Heart right ventricle (tissue), 16 donors: ENCODE results near the gene MORC2. TPM values are rescaled to one million over a fixed set of nuclear protein-coding genes. Genes with fewer than 3 reads are reported as not detected.
A peak's percentile ranks its signal among the peaks of the same experiment; 100 is the strongest.

Experiments used
- ATAC-seq, 8 donors: fragments of 200-7000 bp; cut with Tn5 transposase; one replicate each; pipeline ENCODE4 v1.9.1; 2020; ENCODE audit warnings: mild to moderate bottlenecking in 8 of 8, moderate library complexity in 8 of 8, moderate number of reproducible peaks in 1 of 8
- DNase-seq, 2 donors: peaks; one replicate each; pipeline ENCODE4 v3.0.0-alpha.2; 2020
- H3K27ac ChIP-seq, 10 donors: fragments of 200-600 bp; sonication (generic) in 2 of 10; one replicate each; pipeline versions ENCODE4 v1.5.0 to v1.8.0; 2020 to 2022; ENCODE audit warnings: mild to moderate bottlenecking in 3 of 10
- H3K27me3 ChIP-seq, 7 donors: fragments of 200-600 bp; one replicate each; pipeline ENCODE4 v1.8.0; 2021 to 2022; ENCODE audit warnings: mild to moderate bottlenecking in 2 of 7
- H3K36me3 ChIP-seq, 9 donors: fragments of 200-600 bp; sonication (generic) in 1 of 9; one replicate each; pipeline versions ENCODE4 v1.5.0 to v1.8.0; 2020 to 2022; ENCODE audit warnings: mild to moderate bottlenecking in 2 of 9
- H3K4me1 ChIP-seq, 9 donors: fragments of 200-600 bp; sonication (generic) in 1 of 9; one replicate each; pipeline versions ENCODE4 v1.5.0 to v1.8.0; 2020 to 2022; ENCODE audit warnings: mild to moderate bottlenecking in 4 of 9
- H3K4me3 ChIP-seq, 10 donors: fragments of 200-600 bp; sonication (generic) in 2 of 10; one replicate each; pipeline versions ENCODE4 v1.5.0 to v1.8.0; 2020 to 2022; ENCODE audit warnings: mild to moderate bottlenecking in 7 of 10, moderate library complexity in 2 of 10
- H3K9me3 ChIP-seq, 11 donors: fragments of 200-600 bp in 10 of 11; sonication (generic) in 2 of 11; one replicate each; pipeline versions ENCODE4 v1.5.0 to v1.8.0; 2013 to 2022; ENCODE audit warnings: mild to moderate bottlenecking in 2 of 11, control low read depth in 1 of 11, moderate library complexity in 1 of 11
- WGBS, 2 donors: extraction: QIAGEN DNeasy Blood & Tissue Kit; methylation state at CpG; one replicate each; pipeline ENCODE4 v1.1.7; 2013; ENCODE audit warnings: inconsistent platforms in 1 of 2; 5-methylcytosine and 5-hydroxymethylcytosine counted together
- intact Hi-C, 10 donors: fragments of 100-400 bp; cut with DNase I; formaldehyde crosslinking; loops; one replicate each; pipeline versions ENCODE4 v1.11.1 to v1.14.2; 2022
- long read RNA-seq, 3 donors: library from polyadenylated mRNA; unstranded; transcript quantifications; one replicate each; pipeline ENCODE4 v2.0.0, GENCODE V29; 2020 to 2021
- polyA plus RNA-seq, 2 donors: library from polyadenylated mRNA; stranded (reverse); fragments of 200-250 nt; gene quantifications; one replicate each; pipeline ENCODE4 v1.2.3, GENCODE V29; 2013
- total RNA-seq, 10 donors: library from RNA; stranded (reverse); fragmentation: NEBNext Ultra II Directional in 3 of 10; extraction: Animal tissue kit (Norgen Biotek cat#: 25700) in 3 of 10; gene quantifications; one replicate each; pipeline versions ENCODE4 v1.2.1 to v1.2.4, GENCODE V29; 2021 to 2023
- TF ChIP-seq, protein P1 (sequence below), 9 donors: fragments of 200-600 bp; sonication (generic) in 2 of 9; IDR thresholded peaks; one replicate each; pipeline versions ENCODE4 v1.5.0 to v1.8.0; 2021 to 2022; ENCODE audit warnings: antibody characterized with exemption in 9 of 9, mild to moderate bottlenecking in 5 of 9, moderate library complexity in 1 of 9
- donor health status: Arrhythmogenic right ventricular cardiomyopathy.
- donor health status: ischemic (EF 13 %, LVEDD 7.1; RV severe dilation, severe dysfunction).
- donor health status: healthy with polysubstance abuse.
- donor health status: DM: no; HTN: yes; CAD: no.
- donor health status: DM: no; HTN: no; CAD: no.
- donor health status: ischemic (EF 25% LVEDD 6.9; RV normal size, moderate dysfunction).
- donor health status: ischemic (EF 25% LVEDD 5.7; RV mildly dilated, moderate dysfunction).
- donor health status: healthy.
- donor health status: DM: yes; HTN: yes; CAD: no.
- donor health status: Ischemic cardiomyopathy.
- donor health status: ischemic (EF 35%, LVEDD 5.7; RV mildly dilated, moderate dysfunction).
- donor health status: nonischemic (EF 11% LVEDD 7.7; RV severe dilation, severe dysfunction).
- donor health status: DM: yes; HTN: yes; CAD: no.
- donor health status: PGD.
- donor health status: ischemic (EF 29% LVEDD 5.4; RV normal size, mild dysfunction).
- donor health status: nonischemic (EF 23%, LVEDD 6.1; RV moderate dilation, normal function).

The MORC2 gene
- total RNA-seq = 10 to 100 TPM; 14.1 to 24.5 (median 20.5) TPM
- polyA plus RNA-seq = 10 to 100 TPM; 14.1 to 27.8 TPM
- long read RNA-seq, donor 1, full-length matches to known transcripts = 10 of 16 reads
- long read RNA-seq, donor 1, partial matches to known transcripts = 4 of 16 reads
- long read RNA-seq, donor 1, other reads (novel, unspliced or antisense) = 2 of 16 reads
- long read RNA-seq, donor 2, full-length matches to known transcripts = 9 of 22 reads
- long read RNA-seq, donor 2, partial matches to known transcripts = 4 of 22 reads
- long read RNA-seq, donor 2, other reads (novel, unspliced or antisense) = 9 of 22 reads
- long read RNA-seq, donor 3, full-length matches to known transcripts = 1 of 17 reads
- long read RNA-seq, donor 3, partial matches to known transcripts = 8 of 17 reads
- long read RNA-seq, donor 3, other reads (novel, unspliced or antisense) = 8 of 17 reads

DNA sequence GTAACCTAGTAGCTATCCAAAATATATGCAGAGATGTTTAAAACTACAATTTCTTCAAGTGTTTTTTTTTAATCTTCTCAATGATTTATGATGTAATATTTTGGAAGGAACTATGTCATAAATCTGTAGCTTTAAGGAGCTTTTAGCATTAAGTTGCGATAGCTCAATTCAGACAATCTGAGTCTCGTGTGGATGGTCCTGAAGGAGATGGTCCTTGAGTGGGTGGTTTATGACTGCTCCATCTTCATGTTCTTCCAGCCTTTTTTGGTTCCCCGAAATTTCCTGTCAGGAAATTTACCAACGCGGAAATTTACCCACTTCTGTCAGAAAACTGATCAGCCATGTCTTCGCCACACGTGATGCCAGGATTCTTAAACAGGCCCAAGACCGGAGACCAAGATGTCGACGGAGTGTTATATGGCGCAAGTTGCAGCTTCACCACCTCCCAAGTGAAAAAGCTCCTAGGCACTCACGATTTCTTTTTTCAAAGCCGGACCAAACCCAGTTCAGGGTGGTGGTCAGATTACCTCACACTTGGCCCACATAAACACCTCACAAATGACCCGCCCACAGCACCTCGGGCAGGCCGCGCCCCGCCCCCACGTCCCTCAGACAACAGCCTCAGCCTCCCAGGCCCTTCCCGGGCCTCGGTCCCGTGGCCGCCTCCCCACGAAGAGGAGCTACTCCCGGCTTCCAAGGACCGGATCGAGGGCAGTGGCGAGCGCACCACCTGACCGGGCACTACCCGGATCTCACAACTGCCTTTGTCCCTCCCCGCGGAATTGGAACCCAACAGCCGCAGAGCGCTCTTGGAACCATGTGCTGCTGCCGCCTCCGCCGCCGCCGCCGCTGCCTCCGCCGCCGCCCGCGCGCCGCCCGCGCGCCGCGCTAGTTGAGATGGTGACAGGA is at the start of gene MORC2:
Gene MORC2 (minus strand): TSS at position 760 of the 909 bp plus-strand sequence. CDS start 885 bp downstream, outside the sequence.
- DNase-seq = peak in 1 of 2 donors; percentile 73
- Histone ChIP-seq H3K4me3 (peak within 1 kb of the TSS; percentile 76 to 91 (median 84)), H3K36me3 (peaks cover 0 to 36% (median 21%) of the 10 kb centered on the region in 9 donors), H3K27ac (peak within 1 kb of the TSS; percentile 88 to 99 (median 96)), H3K27me3 (no peaks in the 10 kb centered on the region), H3K4me1 (peaks cover 4 to 59% (median 41%) of the 10 kb centered on the region in 9 donors), H3K9me3 (peaks cover 0 to 51% (median 4%) of the 10 kb centered on the region in 11 donors)
- intact Hi-C loops = loop anchor here in 7 of 10 donors (2.0 to 5.0 kb wide), 6 partner anchors 77 to 264 kb away; partner anchors contain the start of genes SMTN (in 6 of the 7) and RNF185 (in 1 of the 7)
- WGBS, 2 donors = 16 to 17% methylated on average over 53 of the region's 53 CpGs
- TF ChIP-seq, protein P1, sequence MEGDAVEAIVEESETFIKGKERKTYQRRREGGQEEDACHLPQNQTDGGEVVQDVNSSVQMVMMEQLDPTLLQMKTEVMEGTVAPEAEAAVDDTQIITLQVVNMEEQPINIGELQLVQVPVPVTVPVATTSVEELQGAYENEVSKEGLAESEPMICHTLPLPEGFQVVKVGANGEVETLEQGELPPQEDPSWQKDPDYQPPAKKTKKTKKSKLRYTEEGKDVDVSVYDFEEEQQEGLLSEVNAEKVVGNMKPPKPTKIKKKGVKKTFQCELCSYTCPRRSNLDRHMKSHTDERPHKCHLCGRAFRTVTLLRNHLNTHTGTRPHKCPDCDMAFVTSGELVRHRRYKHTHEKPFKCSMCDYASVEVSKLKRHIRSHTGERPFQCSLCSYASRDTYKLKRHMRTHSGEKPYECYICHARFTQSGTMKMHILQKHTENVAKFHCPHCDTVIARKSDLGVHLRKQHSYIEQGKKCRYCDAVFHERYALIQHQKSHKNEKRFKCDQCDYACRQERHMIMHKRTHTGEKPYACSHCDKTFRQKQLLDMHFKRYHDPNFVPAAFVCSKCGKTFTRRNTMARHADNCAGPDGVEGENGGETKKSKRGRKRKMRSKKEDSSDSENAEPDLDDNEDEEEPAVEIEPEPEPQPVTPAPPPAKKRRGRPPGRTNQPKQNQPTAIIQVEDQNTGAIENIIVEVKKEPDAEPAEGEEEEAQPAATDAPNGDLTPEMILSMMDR (IDR thresholded peaks at IDR 0.05) = no peak
- ATAC-seq = peak; percentile 14 to 49 (median 41)

DNA sequence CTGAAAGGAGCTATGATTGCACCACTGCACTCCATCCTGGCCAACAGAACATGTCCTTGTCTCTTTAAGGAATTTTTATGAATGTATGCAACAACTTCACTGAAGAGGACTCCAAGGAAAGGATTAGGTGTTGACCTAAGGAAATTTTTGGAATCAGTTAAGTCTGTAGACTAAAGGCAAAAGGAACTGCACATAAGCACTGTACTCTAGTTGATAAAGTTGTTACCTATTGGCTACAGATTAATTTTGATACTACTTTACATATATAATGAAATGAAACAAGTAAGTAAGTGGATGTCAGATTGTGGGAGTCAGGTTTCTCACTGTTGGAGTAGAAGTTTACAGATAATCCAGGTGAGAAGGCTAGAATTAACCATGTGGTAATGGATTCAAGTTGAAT is 37.0 kb upstream of the MORC2 start:
- Histone ChIP-seq H3K4me1 (no peaks in the 10 kb centered on the region), H3K27ac (no peak overlapping the region), H3K9me3 (peaks cover 0 to 37% (median 8%) of the 10 kb centered on the region in 11 donors), H3K36me3 (no peaks in the 10 kb centered on the region), H3K27me3 (no peaks in the 10 kb centered on the region), H3K4me3 (no peak overlapping the region)
- no peak for DNase-seq
- TF ChIP-seq, protein P1 (IDR thresholded peaks at IDR 0.05) = no peak
- intact Hi-C loops = no loop called here
- ATAC-seq = no peak

DNA sequence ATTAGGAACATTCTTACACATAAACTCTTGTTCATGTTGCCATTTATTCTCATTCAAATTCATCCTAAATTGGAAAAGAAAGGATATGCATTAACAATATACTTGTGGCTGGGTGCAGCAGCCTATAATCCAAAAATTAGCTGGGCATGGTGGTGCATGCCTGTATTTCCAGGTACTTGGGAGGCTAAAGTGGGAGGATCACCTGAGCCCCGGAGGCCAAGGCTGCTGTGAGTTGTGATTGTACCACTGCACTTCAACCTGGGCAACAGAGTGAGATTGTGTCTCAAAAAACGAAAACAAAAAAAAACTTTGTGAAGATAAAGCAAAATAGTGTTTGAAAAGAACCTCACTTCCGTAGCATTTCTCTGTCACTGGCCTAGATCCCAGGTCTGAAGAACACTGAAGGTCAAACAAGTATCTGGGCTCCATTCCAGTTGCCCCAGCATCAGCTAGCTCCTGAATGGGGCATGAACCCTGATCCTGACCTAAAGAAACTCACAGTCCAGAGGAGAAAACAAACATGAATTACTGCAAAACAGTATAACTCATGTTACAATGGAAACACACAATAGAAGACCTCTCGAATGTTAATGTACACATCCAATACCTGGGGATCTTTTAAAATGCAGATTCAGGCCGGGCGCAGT is 32.7 kb upstream of the MORC2 start:
- Histone ChIP-seq H3K4me3 (no peak overlapping the region), H3K27ac (no peak overlapping the region), H3K27me3 (no peaks in the 10 kb centered on the region), H3K9me3 (peaks cover 0 to 23% (median 8%) of the 10 kb centered on the region in 11 donors), H3K36me3 (no peaks in the 10 kb centered on the region), H3K4me1 (peaks cover 0 to 10% (median 0%) of the 10 kb centered on the region in 9 donors)
- DNase-seq (no peak), ATAC-seq (no peak)
- TF ChIP-seq, protein P1 (IDR thresholded peaks at IDR 0.05) = no peak
- WGBS, 2 donors = 81 to 90% methylated on average over 6 of the region's 6 CpGs
- intact Hi-C loops = no loop called here

DNA sequence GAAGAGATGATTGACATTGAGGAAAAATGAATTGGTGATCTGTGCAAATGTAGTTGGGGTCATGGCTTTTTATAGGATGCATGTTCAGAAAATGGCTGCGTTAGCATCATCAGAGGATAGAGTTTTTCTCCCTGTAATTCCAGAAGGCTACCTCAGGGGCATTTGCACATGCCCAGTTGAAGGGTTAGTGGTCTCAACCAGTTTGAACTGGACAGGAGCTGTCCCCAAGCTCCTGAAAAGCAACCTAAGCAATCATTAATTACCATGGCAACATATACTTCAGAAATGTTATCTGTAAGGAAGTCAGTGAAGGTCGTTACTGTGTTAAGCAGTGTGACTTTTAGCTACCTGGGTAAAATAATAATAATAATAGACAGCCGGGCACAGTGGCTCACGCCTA is 29.8 kb upstream of the MORC2 start:
- no peaks in the 10 kb centered on the region for H3K36me3 ChIP-seq
- 81 to 88% methylated on average over 4 of the region's 4 CpGs for WGBS, 2 donors
- DNase-seq (no peak), ATAC-seq (no peak)
- no peaks in the 10 kb centered on the region for H3K27me3 ChIP-seq
- intact Hi-C loops = no loop called here
- peaks cover 0 to 17% (median 0%) of the 10 kb centered on the region in 9 donors for H3K4me1 ChIP-seq
- H3K4me3 ChIP-seq = no peak overlapping the region
- TF ChIP-seq, protein P1 (IDR thresholded peaks at IDR 0.05) = no peak
- no peaks in the 10 kb centered on the region for H3K9me3 ChIP-seq
- no peak overlapping the region for H3K27ac ChIP-seq
